Mammary epithelial cell (primary cell): ENCODE results near the gene TMEM252.

Source experiments
- CTCF ChIP-seq, 2 donors: IDR thresholded peaks in 1 of 2; conservative IDR thresholded peaks in 1 of 2; 2 replicates each; pipeline ENCODE4 v1.5.1; 2011 to 2012; ENCODE audit warnings: inconsistent platforms in 2 of 2, low read length in 2 of 2, mild to moderate bottlenecking in 2 of 2, control low read depth in 1 of 2, low read depth in 1 of 2; ENCODE audit not compliant: insufficient read depth in 1 of 2; ENCODE audit errors: extremely low read depth in 1 of 2
- EZH2 ChIP-seq: IDR thresholded peaks from 2 replicates; pipeline ENCODE4 v1.6.1; 2012; ENCODE audit warnings: low read length, inconsistent platforms, borderline replicate concordance

DNA sequence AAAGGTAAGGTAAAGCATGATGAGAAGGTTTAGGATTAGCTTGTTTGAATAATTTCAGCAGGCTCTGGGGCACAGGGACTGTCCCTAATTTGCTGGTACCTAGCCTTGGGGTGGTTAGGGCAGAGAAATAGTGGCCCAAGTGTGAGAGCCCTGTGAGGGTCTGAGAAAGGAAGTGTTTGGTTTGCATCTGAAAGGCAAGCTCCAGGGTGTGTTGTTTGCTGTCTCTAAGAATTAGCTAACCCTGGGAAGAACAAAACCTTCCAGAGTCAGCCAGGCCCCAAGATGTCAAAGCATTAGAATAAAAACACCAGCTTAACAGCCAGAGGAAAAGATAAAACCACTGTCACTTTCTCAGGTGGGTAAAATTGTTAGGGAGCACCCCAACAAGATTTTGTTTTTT, 31.0 kb downstream of the TMEM252 start:
- TF ChIP-seq EZH2 (no peak), CTCF (conservative IDR thresholded peaks at IDR 0.05 in 1 of 2, IDR thresholded peaks at IDR 0.05 in 1 of 2; ENCODE audit: extremely low read depth in 1 of 2, insufficient read depth in 1 of 2, low read depth in 1 of 2, low read length in 2 of 2) (no peak)
